WTC11 (cell line): Measurements from ENCODE around the gene FAM50B. TPM values are rescaled to one million over a fixed set of nuclear protein-coding genes. Genes with fewer than 3 reads are reported as not detected.

Experiments
- ATAC-seq: fragments of 200-7000 bp; cut with Tn5 transposase; 2 replicates; pipeline ENCODE4 v1.10.0; 2021; ENCODE audit warnings: mild to moderate bottlenecking, moderate library complexity
- CTCF ChIA-PET: fragments of 300-600 bp; sonication (Branson Sonifier 250); formaldehyde crosslinking; loops from one replicate; lab custom pipeline; 2021; ENCODE audit warnings: antibody characterized with exemption; lab: Charles Lee
- POLR2A ChIA-PET: fragments of 350-600 bp; sonication (Branson Sonifier 250); formaldehyde crosslinking; loops from one replicate; lab custom pipeline; 2021; ENCODE audit warnings: antibody characterized with exemption; lab: Charles Lee
- DNase-seq: peaks from one replicate; pipeline ENCODE4 v3.0.0; 2021; ENCODE audit warnings: low spot score
- H3K27ac Mint-ChIP-seq: 2 replicates; pipeline ENCODE4 v1.8.0; 2021; ENCODE audit warnings: mixed read lengths
- H3K27me3 Mint-ChIP-seq: 2 replicates; pipeline ENCODE4 v1.8.0; 2021; ENCODE audit warnings: low read depth, mild to moderate bottlenecking, moderate library complexity, mixed read lengths
- H3K36me3 Mint-ChIP-seq: 2 replicates; pipeline ENCODE4 v1.8.0; 2021; ENCODE audit warnings: mixed read lengths
- H3K4me1 Mint-ChIP-seq: 2 replicates; pipeline ENCODE4 v1.8.0; 2022; ENCODE audit warnings: mixed read lengths
- H3K4me3 Mint-ChIP-seq: 2 replicates; pipeline ENCODE4 v1.8.0; 2021; ENCODE audit warnings: mild to moderate bottlenecking, moderate library complexity, mixed read lengths
- H3K9me3 Mint-ChIP-seq: 2 replicates; pipeline ENCODE4 v1.8.0; 2021; ENCODE audit warnings: mixed read lengths
- CBFB ChIP-seq: sonication (generic); formaldehyde crosslinking; IDR thresholded peaks from 2 replicates; pipeline ENCODE4 v1.8.1; 2022; ENCODE audit warnings: mild to moderate bottlenecking, low read depth, missing genetic modification reagents
- ETV6 ChIP-seq: sonication (generic); formaldehyde crosslinking; IDR thresholded peaks from 2 replicates; pipeline ENCODE4 v1.8.1; 2022; ENCODE audit warnings: mild to moderate bottlenecking, missing genetic modification reagents
- FOXP1 ChIP-seq: sonication (generic); formaldehyde crosslinking; IDR thresholded peaks from 2 replicates; pipeline ENCODE4 v1.8.0; 2022; ENCODE audit warnings: missing genetic modification reagents, mild to moderate bottlenecking, moderate library complexity, borderline replicate concordance
- HMGA2 ChIP-seq: fragments of 250-450 bp; sonication (Bioruptor Pico); IDR thresholded peaks from 2 replicates; pipeline ENCODE4 v1.4.0; 2021; ENCODE audit warnings: mild to moderate bottlenecking, moderate library complexity
- JAZF1 ChIP-seq: fragments of 250-450 bp; sonication (Bioruptor Pico); IDR thresholded peaks from 2 replicates; pipeline ENCODE4 v1.9.0; 2021; ENCODE audit warnings: moderate library complexity, mild to moderate bottlenecking, inconsistent platforms
- NFATC4 ChIP-seq: fragments of 250-450 bp; sonication (Bioruptor Pico); IDR thresholded peaks from 2 replicates; pipeline ENCODE4 v1.9.0; 2021; ENCODE audit warnings: mild to moderate bottlenecking
- RELA ChIP-seq: sonication (generic); formaldehyde crosslinking; IDR thresholded peaks from 2 replicates; pipeline ENCODE4 v1.8.1; 2022; ENCODE audit warnings: missing genetic modification reagents, mild to moderate bottlenecking, borderline replicate concordance
- SMAD4 ChIP-seq: sonication (generic); formaldehyde crosslinking; IDR thresholded peaks from 2 replicates; pipeline ENCODE4 v1.8.0; 2022; ENCODE audit warnings: mild to moderate bottlenecking, missing genetic modification reagents
- ZNF121 ChIP-seq: sonication (generic); formaldehyde crosslinking; IDR thresholded peaks from 2 replicates; pipeline ENCODE4 v1.8.0; 2023; ENCODE audit warnings: missing genetic modification reagents
- ZNF423 ChIP-seq: fragments of 250-450 bp; sonication (Bioruptor Pico); IDR thresholded peaks from 2 replicates; pipeline ENCODE4 v2.1.2; 2022; ENCODE audit warnings: mild to moderate bottlenecking, moderate library complexity
- total RNA-seq: library from RNA; stranded (reverse); gene quantifications from 3 replicates; pipeline ENCODE4 v1.2.3, GENCODE V29; 2021
- TF ChIP-seq, protein P1 (sequence below): sonication (generic); formaldehyde crosslinking; IDR thresholded peaks from 2 replicates; pipeline ENCODE4 v1.8.1; 2022; ENCODE audit warnings: mild to moderate bottlenecking, missing genetic modification reagents, moderate library complexity, borderline replicate concordance
- TF ChIP-seq, protein P2 (sequence below): sonication (generic); formaldehyde crosslinking; conservative IDR thresholded peaks from 2 replicates; pipeline ENCODE4 v1.8.1; 2023; ENCODE audit warnings: mild to moderate bottlenecking, low read depth, missing genetic modification reagents, moderate library complexity
- TF ChIP-seq, protein P3 (sequence below): fragments of 250-450 bp; sonication (Bioruptor Pico); IDR thresholded peaks from 2 replicates; pipeline ENCODE4 v1.9.0; 2021; ENCODE audit warnings: mild to moderate bottlenecking, borderline replicate concordance
- TF ChIP-seq, protein P4 (sequence below): sonication (generic); formaldehyde crosslinking; IDR thresholded peaks from 2 replicates; pipeline ENCODE4 v1.8.0; 2023; ENCODE audit warnings: missing genetic modification reagents
- TF ChIP-seq, protein P5 (sequence below): sonication (generic); formaldehyde crosslinking; IDR thresholded peaks from 2 replicates; pipeline ENCODE4 v1.8.0; 2023; ENCODE audit warnings: mild to moderate bottlenecking, missing genetic modification reagents
- TF ChIP-seq, protein P6 (sequence below): sonication (generic); formaldehyde crosslinking; IDR thresholded peaks from 2 replicates; pipeline ENCODE4 v1.8.1; 2023; ENCODE audit warnings: mild to moderate bottlenecking, moderate library complexity, missing genetic modification reagents
- TF ChIP-seq, protein P7 (sequence below): sonication (generic); formaldehyde crosslinking; IDR thresholded peaks from 2 replicates; pipeline ENCODE4 v1.8.0; 2022; ENCODE audit warnings: mild to moderate bottlenecking, missing genetic modification reagents
- TF ChIP-seq, protein P8 (sequence below): sonication (generic); formaldehyde crosslinking; IDR thresholded peaks from 2 replicates; pipeline ENCODE4 v1.8.0; 2022; ENCODE audit warnings: mild to moderate bottlenecking, missing genetic modification reagents
- TF ChIP-seq, protein P9 (sequence below): sonication (generic); formaldehyde crosslinking; conservative IDR thresholded peaks from 2 replicates; pipeline ENCODE4 v1.8.1; 2022; ENCODE audit warnings: mild to moderate bottlenecking, missing genetic modification reagents

The FAM50B gene
- total RNA-seq, 1 experiment from 2014 or later, result 2.1 TPM

DNA sequence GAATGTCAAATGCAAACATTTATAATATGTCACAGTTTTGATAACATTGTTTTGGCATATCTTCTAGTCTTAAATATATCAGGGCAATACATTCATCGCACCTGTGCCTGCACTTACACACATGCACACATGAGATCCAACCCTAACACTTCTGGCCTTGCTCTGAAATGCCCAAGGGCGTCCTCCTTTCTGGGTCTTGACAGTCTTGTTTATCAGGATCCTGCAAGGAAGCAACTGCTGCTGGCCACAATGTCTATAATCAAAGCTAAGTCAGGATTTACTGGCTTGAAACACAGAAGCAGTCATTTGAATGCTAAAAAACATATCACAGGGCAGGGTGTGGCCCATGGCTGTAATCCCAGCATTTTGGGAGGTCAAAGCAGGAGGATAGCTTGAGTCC, 32.9 kb upstream of the FAM50B start:
- CTCF ChIA-PET, result interaction anchor here (2.6 kb wide), 1 partner anchor 33 kb away, joined by 13 read pairs; the partner anchor contains the start of gene FAM50B
- no peaks in the 10 kb centered on the region for H3K9me3 Mint-ChIP-seq
- TF ChIP-seq RELA, result no peak
- no peak for TF ChIP-seq HMGA2 (CRISPR knock-in tag)
- TF ChIP-seq, protein P1, sequence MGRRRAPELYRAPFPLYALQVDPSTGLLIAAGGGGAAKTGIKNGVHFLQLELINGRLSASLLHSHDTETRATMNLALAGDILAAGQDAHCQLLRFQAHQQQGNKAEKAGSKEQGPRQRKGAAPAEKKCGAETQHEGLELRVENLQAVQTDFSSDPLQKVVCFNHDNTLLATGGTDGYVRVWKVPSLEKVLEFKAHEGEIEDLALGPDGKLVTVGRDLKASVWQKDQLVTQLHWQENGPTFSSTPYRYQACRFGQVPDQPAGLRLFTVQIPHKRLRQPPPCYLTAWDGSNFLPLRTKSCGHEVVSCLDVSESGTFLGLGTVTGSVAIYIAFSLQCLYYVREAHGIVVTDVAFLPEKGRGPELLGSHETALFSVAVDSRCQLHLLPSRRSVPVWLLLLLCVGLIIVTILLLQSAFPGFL (CRISPR knock-in tag), result no peak
- no peak for TF ChIP-seq ZNF423 (CRISPR knock-in tag)
- TF ChIP-seq, protein P2, sequence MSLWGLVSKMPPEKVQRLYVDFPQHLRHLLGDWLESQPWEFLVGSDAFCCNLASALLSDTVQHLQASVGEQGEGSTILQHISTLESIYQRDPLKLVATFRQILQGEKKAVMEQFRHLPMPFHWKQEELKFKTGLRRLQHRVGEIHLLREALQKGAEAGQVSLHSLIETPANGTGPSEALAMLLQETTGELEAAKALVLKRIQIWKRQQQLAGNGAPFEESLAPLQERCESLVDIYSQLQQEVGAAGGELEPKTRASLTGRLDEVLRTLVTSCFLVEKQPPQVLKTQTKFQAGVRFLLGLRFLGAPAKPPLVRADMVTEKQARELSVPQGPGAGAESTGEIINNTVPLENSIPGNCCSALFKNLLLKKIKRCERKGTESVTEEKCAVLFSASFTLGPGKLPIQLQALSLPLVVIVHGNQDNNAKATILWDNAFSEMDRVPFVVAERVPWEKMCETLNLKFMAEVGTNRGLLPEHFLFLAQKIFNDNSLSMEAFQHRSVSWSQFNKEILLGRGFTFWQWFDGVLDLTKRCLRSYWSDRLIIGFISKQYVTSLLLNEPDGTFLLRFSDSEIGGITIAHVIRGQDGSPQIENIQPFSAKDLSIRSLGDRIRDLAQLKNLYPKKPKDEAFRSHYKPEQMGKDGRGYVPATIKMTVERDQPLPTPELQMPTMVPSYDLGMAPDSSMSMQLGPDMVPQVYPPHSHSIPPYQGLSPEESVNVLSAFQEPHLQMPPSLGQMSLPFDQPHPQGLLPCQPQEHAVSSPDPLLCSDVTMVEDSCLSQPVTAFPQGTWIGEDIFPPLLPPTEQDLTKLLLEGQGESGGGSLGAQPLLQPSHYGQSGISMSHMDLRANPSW (CRISPR knock-in tag), result no peak
- TF ChIP-seq, protein P3, sequence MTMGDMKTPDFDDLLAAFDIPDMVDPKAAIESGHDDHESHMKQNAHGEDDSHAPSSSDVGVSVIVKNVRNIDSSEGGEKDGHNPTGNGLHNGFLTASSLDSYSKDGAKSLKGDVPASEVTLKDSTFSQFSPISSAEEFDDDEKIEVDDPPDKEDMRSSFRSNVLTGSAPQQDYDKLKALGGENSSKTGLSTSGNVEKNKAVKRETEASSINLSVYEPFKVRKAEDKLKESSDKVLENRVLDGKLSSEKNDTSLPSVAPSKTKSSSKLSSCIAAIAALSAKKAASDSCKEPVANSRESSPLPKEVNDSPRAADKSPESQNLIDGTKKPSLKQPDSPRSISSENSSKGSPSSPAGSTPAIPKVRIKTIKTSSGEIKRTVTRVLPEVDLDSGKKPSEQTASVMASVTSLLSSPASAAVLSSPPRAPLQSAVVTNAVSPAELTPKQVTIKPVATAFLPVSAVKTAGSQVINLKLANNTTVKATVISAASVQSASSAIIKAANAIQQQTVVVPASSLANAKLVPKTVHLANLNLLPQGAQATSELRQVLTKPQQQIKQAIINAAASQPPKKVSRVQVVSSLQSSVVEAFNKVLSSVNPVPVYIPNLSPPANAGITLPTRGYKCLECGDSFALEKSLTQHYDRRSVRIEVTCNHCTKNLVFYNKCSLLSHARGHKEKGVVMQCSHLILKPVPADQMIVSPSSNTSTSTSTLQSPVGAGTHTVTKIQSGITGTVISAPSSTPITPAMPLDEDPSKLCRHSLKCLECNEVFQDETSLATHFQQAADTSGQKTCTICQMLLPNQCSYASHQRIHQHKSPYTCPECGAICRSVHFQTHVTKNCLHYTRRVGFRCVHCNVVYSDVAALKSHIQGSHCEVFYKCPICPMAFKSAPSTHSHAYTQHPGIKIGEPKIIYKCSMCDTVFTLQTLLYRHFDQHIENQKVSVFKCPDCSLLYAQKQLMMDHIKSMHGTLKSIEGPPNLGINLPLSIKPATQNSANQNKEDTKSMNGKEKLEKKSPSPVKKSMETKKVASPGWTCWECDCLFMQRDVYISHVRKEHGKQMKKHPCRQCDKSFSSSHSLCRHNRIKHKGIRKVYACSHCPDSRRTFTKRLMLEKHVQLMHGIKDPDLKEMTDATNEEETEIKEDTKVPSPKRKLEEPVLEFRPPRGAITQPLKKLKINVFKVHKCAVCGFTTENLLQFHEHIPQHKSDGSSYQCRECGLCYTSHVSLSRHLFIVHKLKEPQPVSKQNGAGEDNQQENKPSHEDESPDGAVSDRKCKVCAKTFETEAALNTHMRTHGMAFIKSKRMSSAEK (CRISPR knock-in tag), result no peak
- TF ChIP-seq, protein P4, sequence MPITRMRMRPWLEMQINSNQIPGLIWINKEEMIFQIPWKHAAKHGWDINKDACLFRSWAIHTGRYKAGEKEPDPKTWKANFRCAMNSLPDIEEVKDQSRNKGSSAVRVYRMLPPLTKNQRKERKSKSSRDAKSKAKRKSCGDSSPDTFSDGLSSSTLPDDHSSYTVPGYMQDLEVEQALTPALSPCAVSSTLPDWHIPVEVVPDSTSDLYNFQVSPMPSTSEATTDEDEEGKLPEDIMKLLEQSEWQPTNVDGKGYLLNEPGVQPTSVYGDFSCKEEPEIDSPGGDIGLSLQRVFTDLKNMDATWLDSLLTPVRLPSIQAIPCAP (CRISPR knock-in tag), result no peak
- no peak for TF ChIP-seq NFATC4
- TF ChIP-seq ETV6 (CRISPR knock-in tag), result no peak
- TF ChIP-seq CBFB (CRISPR knock-in tag), result no peak
- TF ChIP-seq, protein P5, sequence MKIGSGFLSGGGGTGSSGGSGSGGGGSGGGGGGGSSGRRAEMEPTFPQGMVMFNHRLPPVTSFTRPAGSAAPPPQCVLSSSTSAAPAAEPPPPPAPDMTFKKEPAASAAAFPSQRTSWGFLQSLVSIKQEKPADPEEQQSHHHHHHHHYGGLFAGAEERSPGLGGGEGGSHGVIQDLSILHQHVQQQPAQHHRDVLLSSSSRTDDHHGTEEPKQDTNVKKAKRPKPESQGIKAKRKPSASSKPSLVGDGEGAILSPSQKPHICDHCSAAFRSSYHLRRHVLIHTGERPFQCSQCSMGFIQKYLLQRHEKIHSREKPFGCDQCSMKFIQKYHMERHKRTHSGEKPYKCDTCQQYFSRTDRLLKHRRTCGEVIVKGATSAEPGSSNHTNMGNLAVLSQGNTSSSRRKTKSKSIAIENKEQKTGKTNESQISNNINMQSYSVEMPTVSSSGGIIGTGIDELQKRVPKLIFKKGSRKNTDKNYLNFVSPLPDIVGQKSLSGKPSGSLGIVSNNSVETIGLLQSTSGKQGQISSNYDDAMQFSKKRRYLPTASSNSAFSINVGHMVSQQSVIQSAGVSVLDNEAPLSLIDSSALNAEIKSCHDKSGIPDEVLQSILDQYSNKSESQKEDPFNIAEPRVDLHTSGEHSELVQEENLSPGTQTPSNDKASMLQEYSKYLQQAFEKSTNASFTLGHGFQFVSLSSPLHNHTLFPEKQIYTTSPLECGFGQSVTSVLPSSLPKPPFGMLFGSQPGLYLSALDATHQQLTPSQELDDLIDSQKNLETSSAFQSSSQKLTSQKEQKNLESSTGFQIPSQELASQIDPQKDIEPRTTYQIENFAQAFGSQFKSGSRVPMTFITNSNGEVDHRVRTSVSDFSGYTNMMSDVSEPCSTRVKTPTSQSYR (CRISPR knock-in tag), result no peak
- TF ChIP-seq JAZF1 (CRISPR knock-in tag), result no peak
- TF ChIP-seq, protein P6, sequence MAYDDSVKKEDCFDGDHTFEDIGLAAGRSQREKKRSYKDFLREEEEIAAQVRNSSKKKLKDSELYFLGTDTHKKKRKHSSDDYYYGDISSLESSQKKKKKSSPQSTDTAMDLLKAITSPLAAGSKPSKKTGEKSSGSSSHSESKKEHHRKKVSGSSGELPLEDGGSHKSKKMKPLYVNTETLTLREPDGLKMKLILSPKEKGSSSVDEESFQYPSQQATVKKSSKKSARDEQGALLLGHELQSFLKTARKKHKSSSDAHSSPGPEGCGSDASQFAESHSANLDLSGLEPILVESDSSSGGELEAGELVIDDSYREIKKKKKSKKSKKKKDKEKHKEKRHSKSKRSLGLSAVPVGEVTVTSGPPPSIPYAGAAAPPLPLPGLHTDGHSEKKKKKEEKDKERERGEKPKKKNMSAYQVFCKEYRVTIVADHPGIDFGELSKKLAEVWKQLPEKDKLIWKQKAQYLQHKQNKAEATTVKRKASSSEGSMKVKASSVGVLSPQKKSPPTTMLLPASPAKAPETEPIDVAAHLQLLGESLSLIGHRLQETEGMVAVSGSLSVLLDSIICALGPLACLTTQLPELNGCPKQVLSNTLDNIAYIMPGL (CRISPR knock-in tag), result no peak
- TF ChIP-seq, protein P7, sequence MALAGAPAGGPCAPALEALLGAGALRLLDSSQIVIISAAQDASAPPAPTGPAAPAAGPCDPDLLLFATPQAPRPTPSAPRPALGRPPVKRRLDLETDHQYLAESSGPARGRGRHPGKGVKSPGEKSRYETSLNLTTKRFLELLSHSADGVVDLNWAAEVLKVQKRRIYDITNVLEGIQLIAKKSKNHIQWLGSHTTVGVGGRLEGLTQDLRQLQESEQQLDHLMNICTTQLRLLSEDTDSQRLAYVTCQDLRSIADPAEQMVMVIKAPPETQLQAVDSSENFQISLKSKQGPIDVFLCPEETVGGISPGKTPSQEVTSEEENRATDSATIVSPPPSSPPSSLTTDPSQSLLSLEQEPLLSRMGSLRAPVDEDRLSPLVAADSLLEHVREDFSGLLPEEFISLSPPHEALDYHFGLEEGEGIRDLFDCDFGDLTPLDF (CRISPR knock-in tag), result no peak
- TF ChIP-seq FOXP1, result no peak
- no peak for TF ChIP-seq ZNF121 (CRISPR knock-in tag)
- TF ChIP-seq, protein P8, sequence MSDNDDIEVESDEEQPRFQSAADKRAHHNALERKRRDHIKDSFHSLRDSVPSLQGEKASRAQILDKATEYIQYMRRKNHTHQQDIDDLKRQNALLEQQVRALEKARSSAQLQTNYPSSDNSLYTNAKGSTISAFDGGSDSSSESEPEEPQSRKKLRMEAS (CRISPR knock-in tag), result no peak
- TF ChIP-seq, protein P9, sequence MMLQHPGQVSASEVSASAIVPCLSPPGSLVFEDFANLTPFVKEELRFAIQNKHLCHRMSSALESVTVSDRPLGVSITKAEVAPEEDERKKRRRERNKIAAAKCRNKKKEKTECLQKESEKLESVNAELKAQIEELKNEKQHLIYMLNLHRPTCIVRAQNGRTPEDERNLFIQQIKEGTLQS (CRISPR knock-in tag), result no peak
- TF ChIP-seq SMAD4, result no peak
- TF ChIP-seq, all 79 proteins: peak for 0
- H3K4me1 Mint-ChIP-seq, result peaks cover 30% of the 10 kb centered on the region
- H3K27me3 Mint-ChIP-seq, result peaks cover 15% of the 10 kb centered on the region; the same call in 1 of the 2 replicates
- H3K27ac Mint-ChIP-seq, result no peak overlapping the region
- no peak for ATAC-seq
- DNase-seq, result no peak
- no peak overlapping the region for H3K4me3 Mint-ChIP-seq
- no peaks in the 10 kb centered on the region for H3K36me3 Mint-ChIP-seq
- POLR2A ChIA-PET, result no interaction called here
